ENCODE data around the gene PTPRE.

PTPRE gene

GRCh38 chr10:128061306-128062300, 154.7 kb downstream of the PTPRE start:
- DNase-seq (ENCODE audit: low spot score): no peak

DNA sequence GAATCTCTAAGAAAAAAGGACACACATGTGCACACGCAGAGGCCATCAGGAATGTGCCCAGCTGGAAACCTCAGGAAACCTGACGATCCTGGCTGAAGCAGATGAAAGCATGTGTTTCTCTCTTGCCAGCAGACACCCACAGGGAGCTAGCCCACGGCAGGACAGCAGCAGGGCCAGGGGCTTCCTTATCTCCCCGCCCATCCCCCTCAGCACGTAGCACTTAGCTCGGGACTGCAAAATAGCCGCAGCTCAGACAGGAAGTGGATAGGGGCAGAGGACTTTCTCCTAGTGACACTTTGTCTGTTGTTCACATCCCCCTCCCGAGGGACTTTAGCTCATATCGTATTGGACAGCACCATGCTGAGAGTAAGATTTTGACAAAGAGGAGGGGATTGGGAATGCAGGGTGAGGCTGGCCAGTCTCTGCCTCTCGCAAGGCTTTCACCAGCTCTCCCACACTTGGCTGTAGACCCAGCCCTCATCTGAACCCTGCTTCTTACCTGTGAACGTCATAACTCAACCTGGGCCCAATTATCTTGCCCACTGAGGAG, 155.5 kb downstream of the PTPRE start:
- DNase-seq (ENCODE audit: low spot score): no peak

GRCh38 chr10:128062881-128063563, 156.1 kb downstream of the PTPRE start:
- DNase-seq (ENCODE audit: low spot score): peak; percentile 48

- DNase-seq (ENCODE audit: low spot score): no peak
Measured at GRCh38 chr10:128063736-128064107, 156.8 kb downstream of the PTPRE start.

DNA sequence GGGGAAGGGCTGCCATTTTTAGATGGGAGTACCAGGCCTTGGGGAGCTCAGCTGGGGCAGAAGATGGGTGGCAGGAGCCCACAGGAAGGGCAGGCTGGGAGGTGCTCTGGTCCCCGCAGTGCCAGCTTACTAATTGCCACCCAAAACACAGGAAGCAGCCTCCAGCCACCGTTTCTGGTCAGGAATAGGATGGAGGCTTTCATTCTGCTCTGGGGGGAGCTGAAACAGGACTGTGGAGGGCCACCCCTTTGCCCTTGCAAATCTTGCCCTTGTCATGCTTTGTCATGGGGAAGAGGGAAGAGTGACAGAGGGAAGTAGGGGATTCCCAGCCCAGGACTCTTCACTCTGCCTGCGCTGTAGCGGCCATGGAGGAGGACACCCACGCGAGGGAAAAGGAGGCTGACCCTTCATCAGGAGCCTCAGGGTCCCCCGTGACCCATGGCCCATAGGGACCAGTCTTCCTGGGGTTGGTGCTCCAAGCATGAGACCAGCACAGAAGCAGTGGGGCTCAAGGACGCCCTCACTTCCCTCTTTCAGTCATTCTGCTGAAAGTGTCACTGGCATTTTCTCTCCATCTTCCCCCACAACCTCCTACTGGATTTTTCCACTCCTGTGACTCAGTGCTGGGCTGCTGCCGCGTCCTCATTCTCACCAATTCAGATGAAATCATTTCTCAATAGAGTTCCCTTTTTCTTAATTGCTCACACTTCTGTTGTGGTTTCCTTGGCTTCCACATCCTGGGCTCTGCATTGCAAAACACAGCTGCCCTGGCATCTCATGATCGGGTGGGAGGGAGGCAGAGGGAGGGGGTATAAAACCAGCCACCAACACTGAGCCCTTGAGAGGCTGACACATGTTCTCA, 157.4 kb downstream of the PTPRE start:
- DNase-seq (ENCODE audit: low spot score): peak; percentile 66

- no peak for DNase-seq (ENCODE audit: low spot score)
Measured at GRCh38 chr10:128064970-128065580, 158.2 kb downstream of the PTPRE start.

DNA sequence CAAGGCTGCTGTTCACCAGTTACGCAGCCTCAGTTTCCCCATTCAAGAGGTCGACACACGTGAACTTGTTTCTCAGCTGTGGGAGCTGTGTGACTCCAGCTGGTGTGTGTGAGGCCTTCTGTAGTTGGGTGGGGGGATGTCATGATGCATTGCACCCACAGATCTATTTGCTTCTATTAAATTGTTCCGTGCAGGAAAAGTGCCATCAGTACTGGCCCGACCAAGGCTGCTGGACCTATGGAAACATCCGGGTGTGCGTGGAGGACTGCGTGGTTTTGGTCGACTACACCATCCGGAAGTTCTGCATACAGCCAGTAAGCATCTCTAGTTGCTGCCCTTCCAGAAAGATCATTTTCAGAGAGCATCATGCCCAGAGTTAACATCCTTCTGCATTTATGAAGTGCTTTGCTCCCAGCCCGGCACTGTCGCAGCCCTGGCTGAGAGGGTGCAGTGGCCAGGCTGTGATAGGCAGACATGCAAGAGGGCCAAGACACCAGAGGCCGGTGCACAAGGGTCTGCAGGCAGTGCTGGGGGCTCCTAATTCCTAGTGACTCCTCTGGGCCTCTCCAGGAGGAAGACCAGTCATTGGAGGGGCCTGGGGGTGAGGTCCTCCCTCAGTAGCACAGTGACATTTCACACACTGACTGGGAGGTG, 159.1 kb downstream of the PTPRE start:
- no peak for DNase-seq (ENCODE audit: low spot score)

DNA sequence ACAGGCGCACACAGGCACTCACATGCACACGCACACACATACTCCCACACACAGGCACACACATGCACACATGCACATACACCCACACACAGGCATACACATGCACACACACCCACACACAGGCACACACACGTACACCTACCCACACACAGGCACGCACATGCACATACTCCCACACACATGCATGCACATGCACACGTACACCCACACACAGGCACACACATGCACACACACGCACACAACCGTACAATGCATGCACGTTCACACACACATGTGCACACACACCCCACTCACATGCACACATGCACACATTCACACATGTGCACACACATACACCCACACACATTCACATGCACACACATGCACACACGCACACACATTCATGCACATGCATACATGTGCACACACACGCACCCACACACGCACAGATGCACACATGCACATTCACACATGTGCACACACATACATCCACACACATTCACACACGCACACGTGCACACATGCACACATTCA, 160.0 kb downstream of the PTPRE start:
- no peak for DNase-seq (ENCODE audit: low spot score)

- DNase-seq (ENCODE audit: low spot score): no peak
Measured at GRCh38 chr10:128067691-128068397, 160.9 kb downstream of the PTPRE start.

DNA sequence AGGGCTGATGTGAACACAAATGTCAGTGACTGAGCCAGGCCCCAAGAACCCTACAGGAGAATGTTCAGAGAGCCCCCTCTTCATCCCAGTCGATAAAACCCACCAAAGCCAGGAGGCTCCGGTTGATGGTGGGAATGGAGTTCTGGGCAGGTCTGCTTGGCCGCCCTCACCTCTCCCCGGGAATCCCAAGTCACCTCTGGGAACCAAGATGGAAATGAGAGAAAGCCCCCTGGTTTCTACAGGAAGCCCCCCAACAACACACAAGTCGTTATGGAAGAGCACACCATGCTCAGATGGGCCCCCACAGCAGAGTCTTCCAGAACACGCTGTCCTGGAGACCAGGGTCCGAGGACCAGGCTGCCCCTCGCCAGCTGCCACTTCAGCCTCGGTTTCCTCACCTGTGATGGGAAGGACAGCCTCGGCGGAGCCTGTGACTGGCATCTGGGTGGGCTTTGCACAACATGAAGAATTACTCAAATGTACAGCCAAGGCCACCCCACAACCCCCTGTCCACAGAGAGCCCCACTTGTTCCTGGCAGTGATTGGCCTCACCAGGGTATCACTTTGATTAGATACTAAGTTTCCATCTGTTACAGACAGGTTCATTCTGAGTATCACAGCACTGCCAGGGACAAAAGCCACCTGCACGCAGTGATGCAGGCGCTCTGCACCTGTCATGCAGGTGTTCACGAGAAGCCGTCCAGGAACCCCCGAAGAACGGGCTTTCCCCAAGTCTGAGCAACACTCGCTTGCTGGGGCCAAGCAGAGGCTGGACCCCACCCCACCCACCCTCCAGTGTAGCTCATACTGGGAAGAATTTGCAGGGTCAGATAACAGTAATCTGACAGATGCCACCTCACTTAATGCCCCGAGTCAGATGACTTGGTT, 161.7 kb downstream of the PTPRE start:
- no peak for DNase-seq (ENCODE audit: low spot score)

- DNase-seq (ENCODE audit: low spot score): peak; percentile 78
Measured at GRCh38 chr10:128069351-128070051, 162.6 kb downstream of the PTPRE start.

DNA sequence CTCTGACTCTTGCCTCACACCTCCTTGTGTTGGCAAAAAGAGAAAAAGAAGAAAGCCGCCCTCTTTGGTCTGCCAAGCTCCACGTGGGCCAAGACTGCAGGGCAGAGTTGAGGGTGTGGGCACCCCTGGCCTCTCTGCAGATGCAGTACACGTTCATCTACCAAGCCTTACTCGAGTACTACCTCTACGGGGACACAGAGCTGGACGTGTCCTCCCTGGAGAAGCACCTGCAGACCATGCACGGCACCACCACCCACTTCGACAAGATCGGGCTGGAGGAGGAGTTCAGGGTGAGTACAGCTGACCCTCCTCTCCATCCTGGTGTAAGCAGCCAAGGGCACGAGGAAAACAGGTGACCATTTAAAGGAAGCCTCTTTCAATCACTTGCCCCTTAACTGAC, 163.3 kb downstream of the PTPRE start:
- DNase-seq (ENCODE audit: low spot score): no peak

DNA sequence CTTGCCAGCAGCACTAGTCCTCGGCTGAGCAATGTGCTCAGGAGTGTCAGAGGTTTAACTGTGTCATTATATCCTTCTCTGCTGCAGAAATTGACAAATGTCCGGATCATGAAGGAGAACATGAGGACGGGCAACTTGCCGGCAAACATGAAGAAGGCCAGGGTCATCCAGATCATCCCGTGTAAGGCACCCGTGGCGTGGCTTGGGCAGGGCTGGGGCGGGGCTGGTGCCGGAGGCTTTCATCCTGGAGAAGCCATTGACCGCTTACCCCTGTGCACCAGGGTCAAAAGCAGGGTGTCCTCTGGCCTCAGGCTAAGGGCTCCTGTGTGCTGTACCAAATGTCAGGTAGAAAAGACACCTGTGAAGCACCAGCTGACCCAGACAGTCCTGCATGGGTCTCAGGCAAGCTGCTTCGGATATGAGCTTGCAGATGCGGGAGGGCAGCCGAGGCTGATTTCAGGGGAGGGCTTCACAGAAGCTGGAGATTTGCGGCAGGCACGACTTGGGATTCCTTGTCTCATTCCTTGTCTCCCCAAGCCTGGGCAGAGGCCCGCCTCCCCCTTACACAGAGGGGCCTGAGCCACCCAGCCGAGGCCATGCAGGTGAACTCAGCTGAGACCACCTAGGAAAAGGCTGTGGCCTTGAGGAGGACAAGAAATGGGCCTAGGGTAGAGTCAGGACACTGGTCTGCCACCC, 164.0 kb downstream of the PTPRE start:
- no peak for DNase-seq (ENCODE audit: low spot score)

GRCh38 chr10:128071417-128071782, 164.5 kb downstream of the PTPRE start:
- no peak for DNase-seq (ENCODE audit: low spot score)

GRCh38 chr10:128072046-128072445, 165.1 kb downstream of the PTPRE start:
- DNase-seq (ENCODE audit: low spot score): no peak

DNA sequence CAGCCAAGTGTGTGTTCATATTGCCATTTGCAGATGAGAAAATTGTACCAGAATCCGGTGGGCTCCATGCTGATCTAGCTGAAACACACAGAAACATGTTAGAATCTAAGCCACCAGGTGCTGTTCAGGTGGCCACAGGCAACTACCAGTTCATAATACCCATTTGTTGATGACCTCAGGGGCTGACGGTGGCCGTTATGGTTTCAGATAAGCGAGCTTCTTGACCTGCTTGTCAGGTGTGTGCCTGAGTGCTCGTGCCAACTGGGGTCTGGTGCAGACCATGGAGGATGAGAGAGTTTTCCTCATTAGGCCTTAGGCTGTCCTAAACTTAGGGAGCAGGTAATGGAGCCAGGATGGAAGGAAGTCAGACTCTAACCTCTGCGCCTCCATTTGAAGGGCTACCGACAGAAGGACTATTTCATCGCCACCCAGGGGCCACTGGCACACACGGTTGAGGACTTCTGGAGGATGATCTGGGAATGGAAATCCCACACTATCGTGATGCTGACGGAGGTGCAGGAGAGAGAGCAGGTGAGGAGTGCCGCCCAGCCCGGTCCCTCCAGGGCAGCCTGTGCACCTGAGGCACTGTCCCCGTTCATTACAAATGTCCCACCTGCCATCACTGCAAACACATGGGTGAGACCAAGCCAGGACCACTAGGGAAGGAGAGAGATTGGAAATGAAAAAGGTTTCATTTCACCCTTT, 166.2 kb downstream of the PTPRE start:
- no peak for DNase-seq (ENCODE audit: low spot score)

DNA sequence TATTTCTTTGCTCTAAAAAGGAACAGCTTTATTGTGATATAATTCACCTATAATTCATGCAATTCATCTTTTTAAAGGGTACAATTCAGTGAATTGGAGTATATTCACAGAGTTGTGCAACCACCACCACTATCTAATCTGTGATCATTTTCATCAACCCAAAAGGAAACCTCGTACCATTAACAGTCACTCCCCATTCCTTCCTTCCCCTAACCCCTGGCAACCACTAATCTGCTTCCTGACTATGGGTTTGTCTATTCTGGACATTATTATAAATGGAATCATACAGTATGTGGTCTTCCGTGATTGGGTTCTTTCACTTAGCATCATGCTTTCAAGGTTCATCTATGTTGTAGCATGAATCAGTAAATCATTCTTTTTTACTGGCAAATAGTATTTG, 167.0 kb downstream of the PTPRE start:
- DNase-seq (ENCODE audit: low spot score): no peak
